K562 (cell line): ENCODE results near the gene DDX39A. TPM values are rescaled to one million over a fixed set of nuclear protein-coding genes. Genes with fewer than 3 reads are reported as not detected.

Experiments used
- CBFA2T3 ChIP-seq: fragments of 450-650 bp; IDR thresholded peaks from 2 replicates; pipeline ENCODE4 v1.6.1; 2017
- CBX8 ChIP-seq: fragments of 200-600 bp; sonication (generic); IDR thresholded peaks from 2 replicates; pipeline ENCODE4 v1.6.1; 2012; ENCODE audit warnings: borderline replicate concordance, mixed run types, low read depth, mild to moderate bottlenecking, moderate library complexity, mixed read lengths, low read length, control low read depth, inconsistent platforms; ENCODE audit not compliant: poor library complexity, severe bottlenecking; ENCODE audit errors: extremely low read depth
- CTCF ChIP-seq, 3 experiments: IDR thresholded peaks in 2 of 3; conservative IDR thresholded peaks in 1 of 3; 2 replicates each; pipeline ENCODE4 v1.5.1; 2011 to 2012; ENCODE audit warnings: low read length in 3 of 3, mild to moderate bottlenecking in 3 of 3, control low read depth in 2 of 3, improper control_type of control experiment in 1 of 3, inconsistent platforms in 1 of 3, low read depth in 1 of 3, mixed read lengths in 1 of 3, moderate library complexity in 1 of 3; ENCODE audit not compliant: insufficient read depth in 2 of 3
- FIP1L1 ChIP-seq: fragments of 200-400 bp; formaldehyde crosslinking; IDR thresholded peaks from 2 replicates; pipeline ENCODE4 v1.6.1; 2018; ENCODE audit warnings: mild to moderate bottlenecking, low read depth, low read length; ENCODE audit not compliant: poor library complexity, severe bottlenecking
- GABPB1 ChIP-seq: sonication (generic); formaldehyde crosslinking; IDR thresholded peaks from 2 replicates; pipeline ENCODE4 v1.8.0; 2022; ENCODE audit warnings: mild to moderate bottlenecking, missing genetic modification reagents
- KDM1A ChIP-seq, 2 experiments: fragments of 450-650 bp; IDR thresholded peaks; 2 replicates each; pipeline ENCODE4 v1.6.1; 2016; ENCODE audit warnings: mild to moderate bottlenecking in 2 of 2
- PTBP1 ChIP-seq: fragments of 200-400 bp; formaldehyde crosslinking; IDR thresholded peaks from 2 replicates; pipeline ENCODE4 v1.6.1; 2017; ENCODE audit warnings: low read depth, low read length
- RB1 ChIP-seq: fragments of 450-650 bp; IDR thresholded peaks from 2 replicates; pipeline ENCODE4 v1.6.1; 2017; ENCODE audit warnings: low read depth, mild to moderate bottlenecking
- REST ChIP-seq, 2 experiments: fragments of 450-650 bp; formaldehyde crosslinking in 1 of 2; IDR thresholded peaks; 2 replicates each; pipeline versions ENCODE4 v1.4.0 to v1.6.1; 2014 to 2020; ENCODE audit warnings: mild to moderate bottlenecking in 2 of 2, borderline replicate concordance in 1 of 2, low read depth in 1 of 2
- SIRT6 ChIP-seq: IDR thresholded peaks from one replicate; pipeline ENCODE4 v1.6.1; 2012; ENCODE audit warnings: low read depth, mild to moderate bottlenecking, control low read depth, inconsistent platforms, low read length, moderate library complexity
- TOE1 ChIP-seq, 2 experiments: fragments of 450-650 bp in 1 of 2; sonication (generic) in 1 of 2; formaldehyde crosslinking in 1 of 2; IDR thresholded peaks; 2 replicates each; pipeline versions ENCODE4 v1.7.1 to v1.8.0; 2016 to 2022; ENCODE audit warnings: borderline replicate concordance in 2 of 2, mild to moderate bottlenecking in 2 of 2, antibody characterized with exemption in 1 of 2, inconsistent platforms in 1 of 2, low read depth in 1 of 2, missing genetic modification reagents in 1 of 2, moderate library complexity in 1 of 2
- ZBTB49 ChIP-seq: sonication (generic); formaldehyde crosslinking; IDR thresholded peaks from 2 replicates; pipeline ENCODE4 v1.8.0; 2022; ENCODE audit warnings: missing genetic modification reagents, mild to moderate bottlenecking, borderline replicate concordance
- ZNF436 ChIP-seq: fragments of 250-450, 450-650 bp; sonication (Bioruptor Pico); formaldehyde crosslinking; IDR thresholded peaks from 2 replicates; pipeline ENCODE4 v1.7.0; 2020; ENCODE audit warnings: mild to moderate bottlenecking
- polyA plus RNA-seq, 8 experiments: library from polyadenylated mRNA; depleted of rRNA in 4 of 8; stranded (reverse) in 5 of 8; unstranded in 3 of 8; fragments of >200 nt; fragmentation: Nextera tagmentation in 2 of 8; fragmentation: Illumina TruSeq in 1 of 8; extraction: Ambion mirVana in 2 of 8; extraction: Trizol in 1 of 8; gene quantifications; 2 replicates each; pipeline versions ENCODE4 v1.2.1 to v1.2.3, GENCODE V29; 2011 to 2014; ENCODE audit warnings: inconsistent platforms in 1 of 8, missing spikeins in 1 of 8
- total RNA-seq, 7 experiments: library from RNA; depleted of rRNA in 6 of 7; stranded (reverse); fragments of >200 nt in 6 of 7; fragmentation: Illumina TruSeq in 2 of 7; extraction: Trizol in 2 of 7; gene quantifications; 2 replicates each; pipeline versions ENCODE4 v1.2.1 to v1.2.3, GENCODE V29; 2011 to 2021; ENCODE audit warnings: low replicate concordance in 1 of 7
- TF ChIP-seq, protein P1 (sequence below): fragments of 250-450 bp; sonication (Bioruptor Pico); IDR thresholded peaks from 2 replicates; pipeline ENCODE4 v1.8.0; 2021; ENCODE audit warnings: moderate library complexity, mild to moderate bottlenecking, inconsistent platforms

Gene DDX39A
- total and polyA plus RNA-seq, 9 of the 15 experiments (the other 6 are each of a cell fraction or from before 2014, with no cell fraction given): 90.3 to 250 (median 188) TPM

DNA sequence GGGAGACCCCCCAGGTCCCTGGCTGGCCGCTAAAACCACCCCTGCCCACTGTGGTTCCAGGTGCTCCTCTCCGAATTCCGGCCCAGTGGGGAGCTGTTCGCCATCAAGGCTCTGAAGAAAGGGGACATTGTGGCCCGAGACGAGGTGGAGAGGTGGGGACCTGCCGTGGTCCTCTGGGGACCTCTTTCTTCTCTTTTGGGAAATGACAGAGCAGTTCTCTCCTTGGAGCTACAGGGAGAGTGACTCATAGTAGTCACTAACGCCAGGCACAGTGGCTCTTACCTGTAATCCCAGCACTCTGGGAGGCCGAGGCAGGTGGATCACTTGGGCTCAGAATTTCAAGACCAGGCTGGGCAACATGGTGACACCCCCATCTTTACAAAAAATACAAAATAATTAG lies 48.7 kb upstream of the DDX39A start (continued):
- TF ChIP-seq REST (IDR thresholded peaks at IDR 0.05; ENCODE audit: borderline replicate concordance): peak; percentile 57; the same call in 1 of the 2 replicates
- TF ChIP-seq REST (CRISPR knock-in tag; IDR thresholded peaks at IDR 0.05; ENCODE audit: low read depth): no peak
- no peak for TF ChIP-seq GABPB1 (CRISPR knock-in tag)
- no peak for TF ChIP-seq TOE1 (IDR thresholded peaks at IDR 0.05; ENCODE audit: borderline replicate concordance)
- TF ChIP-seq TOE1 (CRISPR knock-in tag; IDR thresholded peaks at IDR 0.05; ENCODE audit: borderline replicate concordance, low read depth): no peak
- TF ChIP-seq RB1: peak; percentile 31; the same call in 1 of the 2 replicates
- no peak for TF ChIP-seq ZBTB49 (CRISPR knock-in tag)
- no peak for TF ChIP-seq CBFA2T3
- no peak for TF ChIP-seq ZNF436
- TF ChIP-seq CBX8: no peak
- TF ChIP-seq PTBP1: no peak
- TF ChIP-seq SIRT6: no peak
- TF ChIP-seq KDM1A (IDR thresholded peaks at IDR 0.05): no peak
- no peak for TF ChIP-seq FIP1L1
- TF ChIP-seq, protein P1, sequence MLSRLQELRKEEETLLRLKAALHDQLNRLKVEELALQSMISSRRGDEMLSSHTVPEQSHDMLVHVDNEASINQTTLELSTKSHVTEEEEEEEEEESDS (CRISPR knock-in tag): no peak
- peak; percentile 67 to 75 (median 68) for TF ChIP-seq CTCF (IDR thresholded peaks at IDR 0.05 in 2 of 3, conservative IDR thresholded peaks at IDR 0.05 in 1 of 3; ENCODE audit: insufficient read depth in 2 of 3, low read depth in 1 of 3, low read length in 3 of 3)
